K562 (cell line): ENCODE results near the gene P2RX5. TPM values are rescaled to one million over a fixed set of nuclear protein-coding genes. Genes with fewer than 3 reads are reported as not detected.
A peak's percentile ranks its signal among the peaks of the same experiment; 100 is the strongest.

Source experiments
- CAMTA2 ChIP-seq: fragments of 250-450 bp; sonication (Bioruptor Pico); conservative IDR thresholded peaks from 2 replicates; pipeline ENCODE4 v1.5.1; 2022
- DIDO1 ChIP-seq: fragments of 450-650 bp; IDR thresholded peaks from 2 replicates; pipeline ENCODE4 v1.6.1; 2016; ENCODE audit warnings: low read depth, missing biosample characterization, missing genetic modification characterization
- EWSR1 ChIP-seq: fragments of 450-650 bp; IDR thresholded peaks from 2 replicates; pipeline ENCODE4 v1.6.1; 2018; ENCODE audit warnings: borderline replicate concordance, mild to moderate bottlenecking, low read depth, moderate library complexity; ENCODE audit not compliant: partially characterized antibody
- HDAC8 ChIP-seq: fragments of 450-650 bp; IDR thresholded peaks from 2 replicates; pipeline ENCODE4 v1.6.1; 2016; ENCODE audit warnings: mild to moderate bottlenecking, missing genetic modification characterization, moderate library complexity, missing compliant biosample characterization
- HNRNPUL1 ChIP-seq: fragments of 200-400 bp; formaldehyde crosslinking; IDR thresholded peaks from 2 replicates; pipeline ENCODE4 v1.6.1; 2017; ENCODE audit warnings: low read length
- KLF6 ChIP-seq: fragments of 250-450 bp; sonication (Bioruptor Pico); IDR thresholded peaks from 2 replicates; pipeline ENCODE4 v1.4.0; 2020; ENCODE audit warnings: mild to moderate bottlenecking, moderate library complexity, borderline replicate concordance
- MED1 ChIP-seq: sonication (generic); formaldehyde crosslinking; IDR thresholded peaks from 2 replicates; pipeline ENCODE4 v1.8.1; 2023; ENCODE audit warnings: missing genetic modification reagents, borderline replicate concordance
- MNT ChIP-seq, 2 experiments: fragments of 450-650 bp; conservative IDR thresholded peaks; 2 replicates each; pipeline ENCODE4 v1.6.1; 2017; ENCODE audit warnings: mild to moderate bottlenecking in 2 of 2, moderate library complexity in 2 of 2
- RHOXF2B ChIP-seq: fragments of 250-450 bp; sonication (Bioruptor Pico); conservative IDR thresholded peaks from 2 replicates; pipeline ENCODE4 v1.5.1; 2021
- SRSF3 ChIP-seq: fragments of 200-400 bp; formaldehyde crosslinking; IDR thresholded peaks from 2 replicates; pipeline ENCODE4 v1.6.1; 2016; ENCODE audit warnings: mild to moderate bottlenecking, low read length, moderate library complexity; ENCODE audit not compliant: insufficient read depth
- SRSF9 ChIP-seq: fragments of 200-400 bp; formaldehyde crosslinking; IDR thresholded peaks from 2 replicates; pipeline ENCODE4 v1.6.1; 2017; ENCODE audit warnings: low read depth, low read length, borderline replicate concordance
- ZBTB7A ChIP-seq: IDR thresholded peaks from 2 replicates; pipeline ENCODE4 v1.6.1; 2011; ENCODE audit warnings: low read depth, mild to moderate bottlenecking, low read length, moderate library complexity, borderline replicate concordance; ENCODE audit not compliant: control insufficient read depth
- ZC3H11A ChIP-seq: IDR thresholded peaks from 2 replicates; pipeline ENCODE4 v1.6.1; 2012; ENCODE audit warnings: low read depth, low read length, improper control_type of control experiment
- ZNF224 ChIP-seq: sonication (generic); formaldehyde crosslinking; IDR thresholded peaks from 2 replicates; pipeline ENCODE4 v1.8.0; 2022; ENCODE audit warnings: mild to moderate bottlenecking, missing genetic modification reagents
- ZNF280A ChIP-seq: fragments of 450-650 bp; IDR thresholded peaks from 2 replicates; pipeline ENCODE4 v1.6.1; 2018; ENCODE audit warnings: mild to moderate bottlenecking, low read depth; ENCODE audit not compliant: partially characterized antibody
- ZNF668 ChIP-seq: fragments of 250-450 bp; sonication (Bioruptor Pico); IDR thresholded peaks from 2 replicates; pipeline ENCODE4 v1.8.0; 2022; ENCODE audit warnings: mild to moderate bottlenecking, inconsistent platforms
- ZNF696 ChIP-seq: fragments of 250-450 bp; sonication (Bioruptor Pico); conservative IDR thresholded peaks from 2 replicates; pipeline ENCODE4 v1.4.0; 2020; ENCODE audit warnings: mild to moderate bottlenecking, moderate library complexity
- polyA plus RNA-seq, 8 experiments: library from polyadenylated mRNA; depleted of rRNA in 4 of 8; stranded (reverse) in 5 of 8; unstranded in 3 of 8; fragments of >200 nt; fragmentation: Nextera tagmentation in 2 of 8; fragmentation: Illumina TruSeq in 1 of 8; extraction: Ambion mirVana in 2 of 8; extraction: Trizol in 1 of 8; gene quantifications; 2 replicates each; pipeline versions ENCODE4 v1.2.1 to v1.2.3, GENCODE V29; 2011 to 2014; ENCODE audit warnings: inconsistent platforms in 1 of 8, missing spikeins in 1 of 8
- total RNA-seq, 7 experiments: library from RNA; depleted of rRNA in 6 of 7; stranded (reverse); fragments of >200 nt in 6 of 7; fragmentation: Illumina TruSeq in 2 of 7; extraction: Trizol in 2 of 7; gene quantifications; 2 replicates each; pipeline versions ENCODE4 v1.2.1 to v1.2.3, GENCODE V29; 2011 to 2021; ENCODE audit warnings: low replicate concordance in 1 of 7
- TF ChIP-seq, protein P1 (sequence below): fragments of 450-650 bp; IDR thresholded peaks from 2 replicates; pipeline ENCODE4 v1.6.1; 2016; ENCODE audit warnings: missing biosample characterization, missing genetic modification characterization
- TF ChIP-seq, protein P2 (sequence below): fragments of 450-650 bp; formaldehyde crosslinking; IDR thresholded peaks from 2 replicates; pipeline ENCODE4 v1.4.0; 2022; ENCODE audit warnings: mild to moderate bottlenecking, moderate library complexity
- TF ChIP-seq, protein P3 (sequence below): fragments of 250-450 bp; sonication (Bioruptor Pico); IDR thresholded peaks from 2 replicates; pipeline ENCODE4 v1.5.0; 2021; ENCODE audit warnings: mild to moderate bottlenecking, borderline replicate concordance

P2RX5 gene
- total and polyA plus RNA-seq, 9 of the 15 experiments (the other 6 are each of a cell fraction or from before 2014, with no cell fraction given) = 0.31 to 4.0 (median 1.3) TPM

GRCh38 chr17:3668279-3669084 lies 27.5 kb downstream of the P2RX5 start, which contains the start of the genes EMC6 and TAX1BP3 (continued):
- peak in 1 of 2 experiments; percentile 41; a peak in 1 of 4 replicates for TF ChIP-seq MNT (conservative IDR thresholded peaks at IDR 0.05)
- TF ChIP-seq ZNF280A = no peak
- TF ChIP-seq ZC3H11A = no peak
- TF ChIP-seq ZBTB7A = no peak
- no peak for TF ChIP-seq SRSF3
- TF ChIP-seq, protein P1, sequence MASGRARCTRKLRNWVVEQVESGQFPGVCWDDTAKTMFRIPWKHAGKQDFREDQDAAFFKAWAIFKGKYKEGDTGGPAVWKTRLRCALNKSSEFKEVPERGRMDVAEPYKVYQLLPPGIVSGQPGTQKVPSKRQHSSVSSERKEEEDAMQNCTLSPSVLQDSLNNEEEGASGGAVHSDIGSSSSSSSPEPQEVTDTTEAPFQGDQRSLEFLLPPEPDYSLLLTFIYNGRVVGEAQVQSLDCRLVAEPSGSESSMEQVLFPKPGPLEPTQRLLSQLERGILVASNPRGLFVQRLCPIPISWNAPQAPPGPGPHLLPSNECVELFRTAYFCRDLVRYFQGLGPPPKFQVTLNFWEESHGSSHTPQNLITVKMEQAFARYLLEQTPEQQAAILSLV = no peak
- TF ChIP-seq, protein P2, sequence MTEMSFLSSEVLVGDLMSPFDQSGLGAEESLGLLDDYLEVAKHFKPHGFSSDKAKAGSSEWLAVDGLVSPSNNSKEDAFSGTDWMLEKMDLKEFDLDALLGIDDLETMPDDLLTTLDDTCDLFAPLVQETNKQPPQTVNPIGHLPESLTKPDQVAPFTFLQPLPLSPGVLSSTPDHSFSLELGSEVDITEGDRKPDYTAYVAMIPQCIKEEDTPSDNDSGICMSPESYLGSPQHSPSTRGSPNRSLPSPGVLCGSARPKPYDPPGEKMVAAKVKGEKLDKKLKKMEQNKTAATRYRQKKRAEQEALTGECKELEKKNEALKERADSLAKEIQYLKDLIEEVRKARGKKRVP (CRISPR knock-in tag) = no peak
- TF ChIP-seq DIDO1 (tag) = no peak
- TF ChIP-seq HDAC8 = no peak
- TF ChIP-seq KLF6 (CRISPR knock-in tag) = no peak
- TF ChIP-seq ZNF696 = no peak
- TF ChIP-seq SRSF9 = no peak
- TF ChIP-seq ZNF668 (CRISPR knock-in tag) = no peak
- TF ChIP-seq CAMTA2 (CRISPR knock-in tag) = no peak
- no peak for TF ChIP-seq MED1 (CRISPR knock-in tag)
- TF ChIP-seq, protein P3, sequence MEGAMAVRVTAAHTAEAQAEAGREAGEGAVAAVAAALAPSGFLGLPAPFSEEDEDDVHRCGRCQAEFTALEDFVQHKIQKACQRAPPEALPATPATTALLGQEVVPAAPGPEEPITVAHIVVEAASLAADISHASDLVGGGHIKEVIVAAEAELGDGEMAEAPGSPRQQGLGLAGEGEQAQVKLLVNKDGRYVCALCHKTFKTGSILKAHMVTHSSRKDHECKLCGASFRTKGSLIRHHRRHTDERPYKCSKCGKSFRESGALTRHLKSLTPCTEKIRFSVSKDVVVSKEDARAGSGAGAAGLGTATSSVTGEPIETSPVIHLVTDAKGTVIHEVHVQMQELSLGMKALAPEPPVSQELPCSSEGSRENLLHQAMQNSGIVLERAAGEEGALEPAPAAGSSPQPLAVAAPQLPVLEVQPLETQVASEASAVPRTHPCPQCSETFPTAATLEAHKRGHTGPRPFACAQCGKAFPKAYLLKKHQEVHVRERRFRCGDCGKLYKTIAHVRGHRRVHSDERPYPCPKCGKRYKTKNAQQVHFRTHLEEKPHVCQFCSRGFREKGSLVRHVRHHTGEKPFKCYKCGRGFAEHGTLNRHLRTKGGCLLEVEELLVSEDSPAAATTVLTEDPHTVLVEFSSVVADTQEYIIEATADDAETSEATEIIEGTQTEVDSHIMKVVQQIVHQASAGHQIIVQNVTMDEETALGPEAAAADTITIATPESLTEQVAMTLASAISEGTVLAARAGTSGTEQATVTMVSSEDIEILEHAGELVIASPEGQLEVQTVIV (CRISPR knock-in tag) = no peak
- TF ChIP-seq EWSR1 = no peak
- no peak for TF ChIP-seq ZNF224
- no peak for TF ChIP-seq HNRNPUL1
- TF ChIP-seq RHOXF2B = no peak
